ENCODE data around the gene CDKN2B. TPM values are rescaled to one million over a fixed set of nuclear protein-coding genes. Genes with fewer than 3 reads are reported as not detected.

CDKN2B gene
- total and polyA plus RNA-seq, 2 of the 13 experiments (the other 11 are each of a cell fraction or from before 2014, with no cell fraction given): 1.4 to 1.5 TPM

GRCh38 chr9:21969951-21970799, 38.9 kb downstream of the CDKN2B start:
- intact Hi-C loops (cut with micrococcal nuclease; ENCODE audit: unreplicated experiment): no loop called here
- H3K27ac ChIP-seq (ENCODE audit: extremely low read length, insufficient read depth, low read length): no peak overlapping the region
- H4K20me1 ChIP-seq (ENCODE audit: insufficient read depth, low read length): no peaks in the 10 kb centered on the region
- peaks cover under 1 to 37% of the 10 kb centered on the region in 2 experiments; a peak in 3 of 5 replicates for H3K27me3 ChIP-seq (ENCODE audit: control insufficient read depth in 1 of 2, insufficient read depth in 2 of 2, low read length in 2 of 2)
- CTCF ChIA-PET (ENCODE audit: low intra/inter-chr PET ratio, low total read pairs): no interaction called here
- ATAC-seq (no peak), FAIRE-seq (no peak), DNase-seq (ENCODE audit: low spot score) (no peak)
- no peaks in the 10 kb centered on the region for H3K9me3 ChIP-seq (ENCODE audit: low read length)
- no peak overlapping the region for H3K9ac ChIP-seq (ENCODE audit: insufficient read depth, low read depth, low read length)
- H3K4me3 ChIP-seq (replicated peaks in 1 of 3; ENCODE audit: insufficient read depth in 1 of 3, low read depth in 2 of 3, low read length in 3 of 3): no peak overlapping the region
- TF ChIP-seq POLR2G (IDR thresholded peaks at IDR 0.05; ENCODE audit: low read depth, low read length) (no peak), ZNF83 (CRISPR knock-in tag; IDR thresholded peaks at IDR 0.05; ENCODE audit: borderline replicate concordance) (no peak), KLF15 (CRISPR knock-in tag; IDR thresholded peaks at IDR 0.05; ENCODE audit: borderline replicate concordance) (no peak), ZFP37 (CRISPR knock-in tag; IDR thresholded peaks at IDR 0.05; ENCODE audit: borderline replicate concordance) (no peak), ATM (IDR thresholded peaks at IDR 0.05; ENCODE audit: borderline replicate concordance) (no peak), POGK (CRISPR knock-in tag; conservative IDR thresholded peaks at IDR 0.05) (no peak), ZZZ3 (CRISPR knock-in tag; IDR thresholded peaks at IDR 0.05; ENCODE audit: borderline replicate concordance) (no peak), CBX1 (IDR thresholded peaks at IDR 0.05; ENCODE audit: low read depth) (no peak), CHCHD3 (CRISPR knock-in tag; IDR thresholded peaks at IDR 0.05) (no peak), ESRRA (CRISPR knock-in tag; IDR thresholded peaks at IDR 0.05; ENCODE audit: low read depth) (no peak), ZNF598 (CRISPR knock-in tag; IDR thresholded peaks at IDR 0.05; ENCODE audit: borderline replicate concordance) (no peak), TEAD2 (CRISPR knock-in tag; IDR thresholded peaks at IDR 0.05) (no peak), ZMYM4 (CRISPR knock-in tag; IDR thresholded peaks at IDR 0.05) (no peak)
- peaks cover 17% of the 10 kb centered on the region for H3K4me1 ChIP-seq (ENCODE audit: insufficient read depth, low read length)
- no peak overlapping the region for H3K4me2 ChIP-seq (ENCODE audit: low read depth, low read length)
- no peaks in the 10 kb centered on the region for H3K79me2 ChIP-seq (ENCODE audit: insufficient read depth, low read length)
- 81% methylated on average over 24 of the region's 24 CpGs for WGBS (ENCODE audit: low lambda C conversion rate)
- H2AFZ ChIP-seq (ENCODE audit: low read length): no peak overlapping the region
- no TSS peak for BruUV-seq (replicated peaks)
- POLR2A ChIA-PET: no interaction called here
- in situ Hi-C loops (cut with HindIII; ENCODE audit: extremely low pct_ligation_motif_present, low pct_unique_long_range_greater_than_20kb): no loop called here
- no peaks in the 10 kb centered on the region for H3K36me3 ChIP-seq (replicated peaks in 1 of 2; ENCODE audit: control insufficient read depth in 1 of 2, insufficient read depth in 2 of 2, low read length in 2 of 2)
